HG03025 (cell line): Measurements from ENCODE around the gene SFMBT1.

Source experiments
- ATAC-seq: cut with Tn5 transposase; IDR thresholded peaks from one replicate; pipeline ENCODE4 v1.9.1; 2021; ENCODE audit warnings: mild to moderate bottlenecking, moderate library complexity; ENCODE audit not compliant: unreplicated experiment, low FRiP score

SFMBT1 gene

GRCh38 chr3:53045518-53046170 lies at the start of gene SFMBT1:
Gene SFMBT1 (minus strand): TSS chr3:53046073. CDS start chr3:52969128, 76,945 bp downstream.
- ATAC-seq, result peak; percentile 40

GRCh38 chr3:53092942-53093341 lies 47.1 kb upstream of the SFMBT1 start:
- no peak for ATAC-seq

- no peak for ATAC-seq
Measured at GRCh38 chr3:53092216-53092615, 46.3 kb upstream of the SFMBT1 start.

GRCh38 chr3:53091011-53091410 lies 45.1 kb upstream of the SFMBT1 start:
- ATAC-seq, result no peak

- no peak for ATAC-seq
Measured at GRCh38 chr3:53089511-53089910, 43.6 kb upstream of the SFMBT1 start.

- ATAC-seq, result no peak
Measured at GRCh38 chr3:53085476-53085875, 39.6 kb upstream of the SFMBT1 start.

- no peak for ATAC-seq
Measured at GRCh38 chr3:53084310-53085001, 38.6 kb upstream of the SFMBT1 start.

GRCh38 chr3:53083949-53084309 lies 38.1 kb upstream of the SFMBT1 start:
- no peak for ATAC-seq

GRCh38 chr3:53083521-53083920 lies 37.6 kb upstream of the SFMBT1 start:
- no peak for ATAC-seq

- no peak for ATAC-seq
Measured at GRCh38 chr3:53082736-53083135, 36.9 kb upstream of the SFMBT1 start.

- ATAC-seq, result no peak
Measured at GRCh38 chr3:53081318-53081717, 35.4 kb upstream of the SFMBT1 start.

- no peak for ATAC-seq
Measured at GRCh38 chr3:53080612-53081205, 34.8 kb upstream of the SFMBT1 start.

GRCh38 chr3:53079791-53080555 lies 34.1 kb upstream of the SFMBT1 start:
- no peak for ATAC-seq

GRCh38 chr3:53079147-53079546 lies 33.3 kb upstream of the SFMBT1 start:
- ATAC-seq, result no peak

- ATAC-seq, result no peak
Measured at GRCh38 chr3:53078656-53079055, 32.8 kb upstream of the SFMBT1 start.

- ATAC-seq, result no peak
Measured at GRCh38 chr3:53077476-53078220, 31.8 kb upstream of the SFMBT1 start.

GRCh38 chr3:53075743-53076140 lies 29.9 kb upstream of the SFMBT1 start:
- ATAC-seq, result no peak

GRCh38 chr3:53074761-53075742 lies 29.2 kb upstream of the SFMBT1 start:
- no peak for ATAC-seq

GRCh38 chr3:53074366-53074696 lies 28.5 kb upstream of the SFMBT1 start:
- ATAC-seq, result no peak
